ENCODE results near the gene DEAF1.
A peak's percentile ranks its signal among the peaks of the same experiment; 100 is the strongest.
"Not testable (repeated sequence)": the region's sequence is repeated elsewhere in the genome, so short reads cannot be mapped to it uniquely, and the experiment has no call there.

Gene DEAF1

DNA sequence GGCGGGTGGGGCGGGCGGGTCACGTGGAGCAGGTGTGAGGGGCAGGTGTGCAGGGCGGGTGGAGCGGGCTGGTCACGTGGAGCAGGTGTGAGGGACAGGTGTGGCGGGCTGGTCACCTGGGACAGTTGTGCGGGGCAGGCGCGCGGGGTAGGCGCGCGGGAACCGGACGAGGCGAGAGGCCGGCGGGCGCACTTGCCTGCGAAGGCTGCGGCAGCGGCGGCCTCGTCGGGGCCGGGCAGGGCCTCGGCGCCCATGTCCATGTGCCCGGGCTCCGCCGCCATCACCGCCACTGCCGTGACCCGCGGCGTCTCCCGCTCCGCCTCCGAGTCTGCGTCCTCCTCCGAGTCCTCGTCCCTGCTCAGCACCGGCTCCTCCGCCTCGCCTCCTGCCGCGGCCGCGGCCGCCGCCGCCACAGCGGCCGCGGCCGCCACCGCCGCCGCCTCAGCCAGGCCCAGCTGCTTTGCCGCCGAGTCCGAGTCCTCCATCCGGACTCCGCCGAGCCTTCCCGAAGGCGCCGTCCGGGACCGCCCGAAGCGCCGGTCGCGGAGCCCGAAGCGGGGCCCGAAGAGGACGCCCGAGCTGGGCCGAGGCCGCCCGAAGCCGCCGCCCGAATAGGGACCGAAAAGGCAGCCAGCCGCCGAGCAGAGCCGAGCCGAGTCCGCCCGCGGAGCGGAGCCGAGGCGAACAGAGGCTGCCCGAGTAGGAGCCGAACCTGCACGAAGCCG is at the start of gene DEAF1:
TSS of gene DEAF1 (minus strand) at position 660 of the 725 bp plus-strand sequence. CDS start at position 485, 175 bp downstream.
- DNase-seq = peak; percentile 95

GRCh38 chr11:742571-743201 is 47.7 kb upstream of the DEAF1 start:
- no peak for DNase-seq

GRCh38 chr11:742156-742546 is 47.1 kb upstream of the DEAF1 start:
- no peak for DNase-seq

DNA sequence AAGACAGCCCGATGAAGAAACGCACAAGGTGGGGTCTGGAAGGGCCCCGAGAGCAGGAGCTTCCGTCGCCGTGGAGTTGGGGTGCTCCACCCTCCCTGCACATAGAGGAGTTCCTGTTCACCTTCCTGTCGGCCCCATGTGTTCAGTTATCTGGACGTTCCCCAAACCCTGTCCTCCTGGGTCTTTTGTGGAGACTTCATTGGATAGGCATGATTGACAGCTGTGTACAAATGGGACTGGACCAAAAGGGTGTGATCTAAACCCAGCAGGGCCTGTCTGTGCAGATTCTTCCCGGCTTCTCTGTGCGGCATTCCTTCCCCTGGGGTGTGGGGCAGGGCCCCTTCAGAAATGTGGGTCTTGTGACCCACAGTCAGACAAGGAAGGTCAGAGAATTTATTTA is 42.9 kb upstream of the DEAF1 start:
- not testable (repeated sequence) for DNase-seq

GRCh38 chr11:737366-737765 is 42.3 kb upstream of the DEAF1 start:
- DNase-seq = no peak

DNA sequence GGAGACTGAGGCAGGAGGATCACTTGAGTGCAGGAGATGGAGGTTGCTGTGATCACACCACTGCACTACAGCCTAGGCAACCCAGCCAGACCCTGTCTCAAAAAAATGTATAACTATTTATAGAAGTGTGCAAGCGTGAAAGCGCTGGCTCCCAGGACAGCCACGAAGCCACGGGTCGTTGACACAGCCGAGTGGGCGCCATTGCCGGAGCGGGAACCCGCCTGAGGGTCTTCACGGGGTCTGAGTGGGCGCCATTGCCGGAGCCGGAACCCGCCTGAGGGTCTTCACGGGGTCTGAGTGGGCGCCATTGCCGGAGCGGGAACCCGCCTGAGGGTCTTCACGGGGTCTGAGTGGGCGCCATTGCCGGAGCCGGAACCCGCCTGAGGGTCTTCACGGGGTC is 39.5 kb upstream of the DEAF1 start:
- not testable (repeated sequence) for DNase-seq

DNA sequence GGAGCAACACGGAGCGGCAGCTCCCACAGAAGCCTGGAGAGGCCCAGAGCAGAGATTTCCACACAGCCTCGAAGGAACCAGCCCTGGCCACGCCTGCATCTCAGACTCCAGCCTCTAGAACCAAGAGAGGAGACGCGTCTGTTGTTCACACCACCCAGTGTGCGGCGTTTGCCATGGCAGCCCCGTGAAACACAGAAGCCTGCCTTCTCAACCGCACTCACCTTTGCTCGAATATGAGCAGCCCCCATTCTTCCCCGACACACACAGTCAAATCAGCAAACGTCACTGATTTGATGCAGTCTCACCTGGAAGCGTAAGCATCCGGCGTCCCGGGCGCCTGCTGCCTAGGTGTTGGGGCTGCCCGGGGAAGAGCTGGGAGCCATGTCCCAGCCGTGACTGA is 38.0 kb upstream of the DEAF1 start:
- no peak for DNase-seq

- DNase-seq = no peak
These were observed 34.6 kb upstream of the DEAF1 start for GRCh38 chr11:729492-730074.

- DNase-seq = no peak
These were observed 34.0 kb upstream of the DEAF1 start for GRCh38 chr11:728901-729491.

GRCh38 chr11:727859-728748 is 33.1 kb upstream of the DEAF1 start:
- DNase-seq = peak; percentile 57

DNA sequence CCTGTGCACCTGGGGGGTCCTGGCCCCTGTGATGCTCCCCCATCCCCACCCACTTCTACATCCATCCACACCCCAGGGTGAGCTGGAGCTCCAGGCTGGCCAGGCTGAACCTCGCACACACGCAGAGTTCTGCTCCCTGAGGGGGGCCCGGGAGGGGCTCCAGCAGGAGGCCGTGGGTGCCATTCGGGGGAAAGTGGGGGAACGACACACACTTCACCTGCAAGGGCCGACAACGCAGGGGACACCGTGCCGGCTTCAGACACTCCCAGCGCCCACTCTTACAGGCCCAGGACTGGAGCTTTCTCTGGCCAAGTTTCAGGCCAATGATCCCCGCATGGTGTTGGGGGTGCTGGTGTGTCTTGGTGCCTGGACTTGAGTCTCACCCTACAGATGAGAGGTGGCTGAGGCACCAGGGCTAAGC is 32.3 kb upstream of the DEAF1 start:
- DNase-seq = no peak

DNA sequence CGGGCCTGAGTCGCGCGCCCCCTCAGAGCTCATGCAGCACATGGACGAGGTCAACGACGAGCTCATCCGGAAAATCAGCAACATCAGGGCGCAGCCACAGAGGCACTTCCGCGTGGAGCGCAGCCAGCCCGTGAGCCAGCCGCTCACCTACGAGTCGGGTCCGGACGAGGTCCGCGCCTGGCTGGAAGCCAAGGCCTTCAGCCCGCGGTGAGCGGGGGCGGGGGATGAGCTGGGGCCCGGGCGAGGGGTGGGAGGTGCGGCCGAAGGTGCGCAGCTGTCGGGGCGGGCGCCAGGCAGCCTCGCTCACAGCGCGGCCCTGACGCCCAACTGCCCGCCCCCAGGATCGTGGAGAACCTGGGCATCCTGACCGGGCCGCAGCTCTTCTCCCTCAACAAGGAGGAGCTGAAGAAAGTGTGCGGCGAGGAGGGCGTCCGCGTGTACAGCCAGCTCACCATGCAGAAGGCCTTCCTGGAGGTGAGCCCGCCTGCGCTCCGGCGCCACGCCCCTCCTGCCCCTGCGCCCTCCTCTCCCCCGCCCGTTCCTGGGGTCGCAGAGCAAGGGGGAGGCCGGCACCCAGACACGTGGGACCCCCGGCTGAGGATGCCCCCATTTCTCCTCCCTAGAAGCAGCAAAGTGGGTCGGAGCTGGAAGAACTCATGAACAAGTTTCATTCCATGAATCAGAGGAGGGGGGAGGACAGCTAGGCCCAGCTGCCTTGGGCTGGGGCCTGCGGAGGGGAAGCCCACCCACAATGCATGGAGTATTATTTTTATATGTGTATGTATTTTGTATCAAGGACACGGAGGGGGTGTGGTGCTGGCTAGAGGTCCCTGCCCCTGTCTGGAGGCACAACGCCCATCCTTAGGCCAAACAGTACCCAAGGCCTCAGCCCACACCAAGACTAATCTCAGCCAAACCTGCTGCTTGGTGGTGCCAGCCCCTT is 31.5 kb upstream of the DEAF1 start:
- DNase-seq = peak; percentile 75

DNA sequence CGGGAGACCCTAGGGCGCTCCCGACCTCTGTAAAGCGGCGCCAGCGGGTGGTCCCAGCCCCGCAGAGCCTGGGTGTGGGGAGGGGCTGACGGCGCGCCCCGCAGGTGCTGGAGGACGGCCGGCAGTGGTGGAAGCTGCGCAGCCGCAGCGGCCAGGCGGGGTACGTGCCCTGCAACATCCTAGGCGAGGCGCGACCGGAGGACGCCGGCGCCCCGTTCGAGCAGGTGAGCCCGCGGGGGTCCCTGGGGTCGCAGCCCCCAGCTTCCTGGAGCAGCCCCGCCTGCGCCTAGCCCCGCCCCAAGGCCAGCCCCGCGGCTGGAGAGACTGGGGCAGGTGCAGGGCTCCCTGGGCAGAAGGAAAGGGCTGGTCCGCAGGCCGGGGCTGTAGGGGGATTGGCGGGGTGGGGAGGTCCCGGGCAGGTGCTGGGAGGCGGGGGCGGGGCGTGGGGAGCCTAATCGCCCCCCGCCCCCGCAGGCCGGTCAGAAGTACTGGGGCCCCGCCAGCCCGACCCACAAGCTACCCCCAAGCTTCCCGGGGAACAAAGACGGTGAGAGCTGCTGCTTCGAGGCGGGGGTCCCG is 30.7 kb upstream of the DEAF1 start:
- no peak for DNase-seq

DNA sequence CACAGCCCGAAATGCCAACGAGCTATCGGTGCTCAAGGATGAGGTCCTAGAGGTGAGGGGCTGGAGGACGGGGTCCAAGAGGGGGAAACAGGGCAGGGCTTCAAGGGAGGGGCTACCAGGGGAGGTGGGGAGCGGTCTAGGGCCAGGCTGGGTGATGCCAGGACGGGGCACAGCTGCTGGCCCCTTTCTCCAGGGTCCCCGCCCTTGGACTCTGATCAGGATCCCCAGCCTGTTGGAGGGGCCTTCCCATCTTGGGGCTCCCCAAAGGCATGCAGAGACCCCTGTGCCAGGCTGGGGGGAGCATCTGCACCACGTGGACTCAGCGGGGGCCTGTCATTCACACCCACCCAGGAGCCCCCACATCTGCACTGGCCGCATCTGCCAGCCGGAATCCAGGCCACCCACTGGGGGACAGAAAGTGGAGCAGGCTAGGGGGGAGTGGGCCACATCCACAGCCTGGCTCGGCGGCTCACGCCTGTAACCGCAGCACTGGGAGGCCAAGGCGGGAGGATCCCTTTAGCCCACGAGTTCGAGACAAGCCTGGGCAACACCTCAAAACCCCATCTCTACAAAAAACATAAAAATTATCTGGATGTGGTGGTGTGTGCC is 29.9 kb upstream of the DEAF1 start:
- no peak for DNase-seq

- no peak for DNase-seq
These were observed 29.2 kb upstream of the DEAF1 start for GRCh38 chr11:724049-724777.

DNA sequence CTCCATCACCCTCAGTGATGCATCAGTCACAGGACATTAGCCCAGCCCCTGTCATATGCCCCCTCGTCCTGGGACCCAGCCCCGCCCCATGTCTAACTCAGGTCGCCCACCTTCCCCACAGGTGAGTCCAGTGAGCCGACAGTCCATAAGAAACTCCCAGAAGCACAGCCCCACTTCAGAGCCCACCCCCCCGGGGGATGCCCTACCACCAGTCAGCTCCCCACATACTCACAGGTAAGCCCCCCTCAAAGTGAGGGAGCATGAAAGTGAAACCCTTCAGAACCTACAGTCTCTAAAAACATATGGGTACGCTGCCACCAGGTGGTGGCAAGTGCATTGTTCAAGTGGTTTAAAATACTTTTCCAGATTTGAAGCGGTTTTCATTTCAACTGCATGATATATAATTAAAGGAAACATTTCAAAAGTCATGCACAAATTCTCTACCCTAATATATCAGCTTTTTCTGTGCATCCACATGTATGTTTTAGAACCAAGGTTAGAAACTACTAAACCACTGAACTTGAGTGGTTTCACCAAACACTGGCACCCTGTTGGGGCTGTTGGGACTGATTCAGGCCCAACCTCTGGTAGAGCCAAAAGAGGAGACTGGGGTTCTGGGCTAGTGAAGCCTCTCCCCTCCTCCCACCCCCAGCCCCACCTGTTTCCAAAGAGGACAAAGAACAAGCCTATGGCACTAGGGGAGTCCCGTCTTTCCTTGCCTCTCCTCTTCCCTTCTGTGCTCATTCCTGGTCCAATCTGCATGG is 28.3 kb upstream of the DEAF1 start:
- no peak for DNase-seq

GRCh38 chr11:722346-722811 is 27.4 kb upstream of the DEAF1 start:
- DNase-seq = no peak

DNA sequence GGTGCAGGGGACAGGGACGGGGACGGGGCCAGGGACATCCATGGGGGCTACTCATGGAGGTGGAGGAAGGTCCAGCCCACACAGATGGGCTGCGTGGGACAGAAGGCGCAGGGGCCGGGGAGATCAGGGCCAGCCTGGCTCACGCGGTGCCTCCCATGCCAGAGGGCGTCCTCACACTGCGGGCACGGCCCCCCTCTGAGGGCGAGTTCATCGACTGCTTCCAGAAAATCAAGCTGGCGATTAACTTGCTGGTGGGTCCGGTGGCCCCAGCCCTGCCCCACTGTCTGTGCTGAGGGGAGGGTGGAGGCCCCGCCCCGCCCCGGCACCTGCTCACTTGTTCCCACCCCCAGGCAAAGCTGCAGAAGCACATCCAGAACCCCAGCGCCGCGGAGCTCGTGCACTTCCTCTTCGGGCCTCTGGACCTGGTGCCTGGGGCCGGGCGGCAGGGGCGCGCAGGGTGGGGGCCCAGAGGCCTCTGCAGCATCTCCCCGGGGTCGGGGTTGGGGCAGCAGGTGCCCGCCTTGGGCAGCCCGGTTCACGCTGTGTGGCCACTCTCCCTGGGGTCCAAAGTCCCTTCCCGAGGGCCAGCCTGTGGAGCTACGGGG is 26.8 kb upstream of the DEAF1 start:
- DNase-seq = no peak

DNA sequence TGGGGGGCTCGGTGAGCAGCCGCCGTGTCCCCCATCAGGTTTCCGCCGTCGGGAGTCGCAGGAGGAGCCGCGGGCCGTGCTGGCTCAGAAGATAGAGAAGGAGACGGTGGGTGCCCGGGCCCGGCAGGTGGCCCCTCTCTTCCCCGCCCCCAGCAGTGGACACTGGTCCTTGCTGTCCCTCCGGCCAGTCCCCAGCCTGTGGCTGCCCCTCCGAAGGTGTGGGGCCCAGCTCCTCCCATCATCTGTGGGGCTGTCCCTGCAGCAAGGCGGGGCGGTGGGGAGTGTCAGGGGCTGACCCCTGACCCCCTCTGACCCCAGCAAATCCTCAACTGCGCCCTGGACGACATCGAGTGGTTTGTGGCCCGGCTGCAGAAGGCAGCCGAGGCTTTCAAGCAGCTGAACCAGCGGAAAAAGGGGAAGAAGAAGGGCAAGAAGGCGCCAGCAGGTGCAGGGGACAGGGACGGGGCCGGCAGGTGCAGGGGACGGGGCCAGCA is 26.3 kb upstream of the DEAF1 start:
- DNase-seq = no peak

Data from DMS153 (cell line).